Measurements from ENCODE around the gene C1QTNF4. TPM values are rescaled to one million over a fixed set of nuclear protein-coding genes. Genes with fewer than 3 reads are reported as not detected.

Gene C1QTNF4
- total and polyA plus RNA-seq, 9 of the 15 experiments (the other 6 are each of a cell fraction or from before 2014, with no cell fraction given) = not detected

- TF ChIP-seq CREB1 (IDR thresholded peaks at IDR 0.05) (0 out of 2 replicates have a peak, but pooled peaks have one; percentile 41), CREB1 (CRISPR knock-in tag; IDR thresholded peaks at IDR 0.05) (peak; percentile 57; the same call in 1 of the 2 replicates), TCF7 (IDR thresholded peaks at IDR 0.05; ENCODE audit: borderline replicate concordance) (no peak), BCL6 (CRISPR knock-in tag; IDR thresholded peaks at IDR 0.05) (no peak), NEUROD1 (IDR thresholded peaks at IDR 0.05; ENCODE audit: borderline replicate concordance, low read depth, low read length, partially characterized antibody) (peak; percentile 48), ILK (tag; IDR thresholded peaks at IDR 0.05; ENCODE audit: borderline replicate concordance, low read depth) (no peak), NR2F6 (CRISPR knock-in tag; IDR thresholded peaks at IDR 0.05) (no peak), ESRRA (IDR thresholded peaks at IDR 0.05; ENCODE audit: borderline replicate concordance, low read depth) (peak; percentile 44; the same call in 1 of the 2 replicates), CCNT2 (IDR thresholded peaks at IDR 0.05; ENCODE audit: borderline replicate concordance, extremely low read depth, insufficient read length, low read depth, low read length) (peak; percentile 54), PRDM10 (IDR thresholded peaks at IDR 0.05; ENCODE audit: partially characterized antibody) (no peak)
- TF ChIP-seq, protein P1, sequence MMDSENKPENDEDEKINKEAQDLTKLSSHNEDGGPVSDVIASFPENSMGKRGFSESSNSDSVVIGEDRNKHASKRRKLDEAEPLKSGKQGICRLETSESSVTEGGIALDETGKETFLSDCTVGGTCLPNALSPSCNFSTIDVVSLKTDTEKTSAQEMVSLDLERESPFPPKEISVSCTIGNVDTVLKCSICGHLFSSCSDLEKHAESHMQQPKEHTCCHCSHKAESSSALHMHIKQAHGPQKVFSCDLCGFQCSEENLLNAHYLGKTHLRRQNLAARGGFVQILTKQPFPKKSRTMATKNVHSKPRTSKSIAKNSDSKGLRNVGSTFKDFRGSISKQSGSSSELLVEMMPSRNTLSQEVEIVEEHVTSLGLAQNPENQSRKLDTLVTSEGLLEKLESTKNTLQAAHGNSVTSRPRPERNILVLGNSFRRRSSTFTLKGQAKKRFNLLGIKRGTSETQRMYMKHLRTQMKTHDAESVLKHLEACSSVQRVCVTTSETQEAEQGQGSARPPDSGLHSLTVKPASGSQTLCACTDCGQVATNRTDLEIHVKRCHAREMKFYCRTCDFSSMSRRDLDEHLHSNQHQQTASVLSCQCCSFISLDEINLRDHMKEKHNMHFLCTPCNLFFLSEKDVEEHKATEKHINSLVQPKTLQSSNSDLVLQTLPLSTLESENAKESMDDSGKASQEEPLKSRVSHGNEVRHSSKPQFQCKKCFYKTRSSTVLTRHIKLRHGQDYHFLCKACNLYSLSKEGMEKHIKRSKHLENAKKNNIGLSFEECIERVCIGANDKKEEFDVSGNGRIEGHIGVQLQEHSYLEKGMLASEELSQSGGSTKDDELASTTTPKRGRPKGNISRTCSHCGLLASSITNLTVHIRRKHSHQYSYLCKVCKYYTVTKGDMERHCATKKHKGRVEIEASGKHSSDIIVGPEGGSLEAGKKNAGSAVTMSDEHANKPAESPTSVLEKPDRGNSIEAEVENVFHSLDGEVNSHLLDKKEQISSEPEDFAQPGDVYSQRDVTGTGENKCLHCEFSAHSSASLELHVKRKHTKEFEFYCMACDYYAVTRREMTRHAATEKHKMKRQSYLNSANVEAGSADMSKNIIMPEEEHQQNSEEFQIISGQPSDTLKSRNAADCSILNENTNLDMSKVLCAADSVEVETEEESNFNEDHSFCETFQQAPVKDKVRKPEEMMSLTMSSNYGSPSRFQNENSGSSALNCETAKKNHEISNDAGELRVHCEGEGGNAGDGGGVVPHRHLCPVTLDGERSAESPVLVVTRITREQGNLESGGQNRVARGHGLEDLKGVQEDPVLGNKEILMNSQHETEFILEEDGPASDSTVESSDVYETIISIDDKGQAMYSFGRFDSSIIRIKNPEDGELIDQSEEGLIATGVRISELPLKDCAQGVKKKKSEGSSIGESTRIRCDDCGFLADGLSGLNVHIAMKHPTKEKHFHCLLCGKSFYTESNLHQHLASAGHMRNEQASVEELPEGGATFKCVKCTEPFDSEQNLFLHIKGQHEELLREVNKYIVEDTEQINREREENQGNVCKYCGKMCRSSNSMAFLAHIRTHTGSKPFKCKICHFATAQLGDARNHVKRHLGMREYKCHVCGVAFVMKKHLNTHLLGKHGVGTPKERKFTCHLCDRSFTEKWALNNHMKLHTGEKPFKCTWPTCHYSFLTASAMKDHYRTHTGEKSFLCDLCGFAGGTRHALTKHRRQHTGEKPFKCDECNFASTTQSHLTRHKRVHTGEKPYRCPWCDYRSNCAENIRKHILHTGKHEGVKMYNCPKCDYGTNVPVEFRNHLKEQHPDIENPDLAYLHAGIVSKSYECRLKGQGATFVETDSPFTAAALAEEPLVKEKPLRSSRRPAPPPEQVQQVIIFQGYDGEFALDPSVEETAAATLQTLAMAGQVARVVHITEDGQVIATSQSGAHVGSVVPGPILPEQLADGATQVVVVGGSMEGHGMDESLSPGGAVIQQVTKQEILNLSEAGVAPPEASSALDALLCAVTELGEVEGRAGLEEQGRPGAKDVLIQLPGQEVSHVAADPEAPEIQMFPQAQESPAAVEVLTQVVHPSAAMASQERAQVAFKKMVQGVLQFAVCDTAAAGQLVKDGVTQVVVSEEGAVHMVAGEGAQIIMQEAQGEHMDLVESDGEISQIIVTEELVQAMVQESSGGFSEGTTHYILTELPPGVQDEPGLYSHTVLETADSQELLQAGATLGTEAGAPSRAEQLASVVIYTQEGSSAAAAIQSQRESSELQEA (IDR thresholded peaks at IDR 0.05; ENCODE audit: low read depth) = no peak; the same call in 1 of the 2 replicates
- TF ChIP-seq, protein P2, sequence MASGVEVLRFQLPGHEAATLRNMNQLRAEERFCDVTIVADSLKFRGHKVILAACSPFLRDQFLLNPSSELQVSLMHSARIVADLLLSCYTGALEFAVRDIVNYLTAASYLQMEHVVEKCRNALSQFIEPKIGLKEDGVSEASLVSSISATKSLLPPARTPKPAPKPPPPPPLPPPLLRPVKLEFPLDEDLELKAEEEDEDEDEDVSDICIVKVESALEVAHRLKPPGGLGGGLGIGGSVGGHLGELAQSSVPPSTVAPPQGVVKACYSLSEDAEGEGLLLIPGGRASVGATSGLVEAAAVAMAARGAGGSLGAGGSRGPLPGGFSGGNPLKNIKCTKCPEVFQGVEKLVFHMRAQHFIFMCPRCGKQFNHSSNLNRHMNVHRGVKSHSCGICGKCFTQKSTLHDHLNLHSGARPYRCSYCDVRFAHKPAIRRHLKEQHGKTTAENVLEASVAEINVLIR (CRISPR knock-in tag; IDR thresholded peaks at IDR 0.05) = no peak
Observed at GRCh38 chr11:47565340-47566148, 28.7 kb downstream of the C1QTNF4 start, which contains the start of gene PTPMT1 (continued).

All from K562 (cell line).